Esophagus squamous epithelium (tissue), 5 donors: ENCODE data around the gene TBX3. TPM values are rescaled to one million over a fixed set of nuclear protein-coding genes. Genes with fewer than 3 reads are reported as not detected.

Source experiments
- DNase-seq: peaks from one replicate; lab custom pipeline; 2025; lab: John Stamatoyannopoulos, UW
- H3K27ac ChIP-seq, 4 donors: fragments of 200-600 bp; sonication (generic); one replicate each; pipeline ENCODE4 v1.5.1; 2016 to 2019; ENCODE audit warnings: mild to moderate bottlenecking in 1 of 4
- H3K27me3 ChIP-seq, 4 donors: fragments of 200-600 bp; sonication (generic); 1 replicate in 3 of 4; 2 replicates in 1 of 4; pipeline versions ENCODE4 v1.5.1 to v1.6.0; 2017 to 2021; ENCODE audit warnings: antibody characterized with exemption in 1 of 4
- H3K36me3 ChIP-seq, 3 donors: fragments of 200-600 bp; sonication (generic); one replicate each; pipeline ENCODE4 v1.5.1; 2016 to 2019
- H3K4me1 ChIP-seq, 3 donors: fragments of 200-600 bp; sonication (generic); one replicate each; pipeline ENCODE4 v1.5.1; 2017 to 2019
- H3K4me3 ChIP-seq, 4 donors: fragments of 200-600 bp; sonication (generic); 1 replicate in 3 of 4; 2 replicates in 1 of 4; pipeline ENCODE4 v1.5.1; 2016 to 2019; ENCODE audit warnings: mild to moderate bottlenecking in 2 of 4, moderate library complexity in 1 of 4
- H3K9me3 ChIP-seq, 3 donors: fragments of 200-600 bp; sonication (generic); one replicate each; pipeline ENCODE4 v1.5.1; 2016 to 2019
- CTCF ChIP-seq, 6 experiments: fragments of 450-650 bp in 4 of 6; fragments of 200-600 bp in 2 of 6; sonication (generic) in 2 of 6; IDR thresholded peaks; one replicate each; pipeline ENCODE4 v1.5.1; 2016 to 2019; ENCODE audit warnings: antibody characterized with exemption in 6 of 6, mild to moderate bottlenecking in 4 of 6, moderate library complexity in 4 of 6
- POLR2A ChIP-seq, 4 donors: fragments of 450-650 bp; IDR thresholded peaks; one replicate each; pipeline ENCODE4 v1.6.1; 2017; ENCODE audit warnings: antibody characterized with exemption in 4 of 4, mild to moderate bottlenecking in 4 of 4, moderate library complexity in 3 of 4
- WGBS, 2 donors: methylation state at CpG; one replicate each; pipeline ENCODE4 v1.1.5; 2018; 5-methylcytosine and 5-hydroxymethylcytosine counted together
- intact Hi-C: fragments of 100-400 bp; cut with DNase I; formaldehyde crosslinking; loops from one replicate; pipeline ENCODE4 v1.15.0; 2022
- total RNA-seq, 4 donors: library from RNA; depleted of rRNA; stranded (reverse); fragments of >200 nt; gene quantifications; one replicate each; pipeline ENCODE4 v1.1.0, GENCODE V29; 2016
- donor health status: DM: yes; HTN: yes; CAD: no.

The TBX3 gene
- total RNA-seq, 4 donors from 2014 or later = 2.0 to 2.5 (median 2.4) TPM

DNA sequence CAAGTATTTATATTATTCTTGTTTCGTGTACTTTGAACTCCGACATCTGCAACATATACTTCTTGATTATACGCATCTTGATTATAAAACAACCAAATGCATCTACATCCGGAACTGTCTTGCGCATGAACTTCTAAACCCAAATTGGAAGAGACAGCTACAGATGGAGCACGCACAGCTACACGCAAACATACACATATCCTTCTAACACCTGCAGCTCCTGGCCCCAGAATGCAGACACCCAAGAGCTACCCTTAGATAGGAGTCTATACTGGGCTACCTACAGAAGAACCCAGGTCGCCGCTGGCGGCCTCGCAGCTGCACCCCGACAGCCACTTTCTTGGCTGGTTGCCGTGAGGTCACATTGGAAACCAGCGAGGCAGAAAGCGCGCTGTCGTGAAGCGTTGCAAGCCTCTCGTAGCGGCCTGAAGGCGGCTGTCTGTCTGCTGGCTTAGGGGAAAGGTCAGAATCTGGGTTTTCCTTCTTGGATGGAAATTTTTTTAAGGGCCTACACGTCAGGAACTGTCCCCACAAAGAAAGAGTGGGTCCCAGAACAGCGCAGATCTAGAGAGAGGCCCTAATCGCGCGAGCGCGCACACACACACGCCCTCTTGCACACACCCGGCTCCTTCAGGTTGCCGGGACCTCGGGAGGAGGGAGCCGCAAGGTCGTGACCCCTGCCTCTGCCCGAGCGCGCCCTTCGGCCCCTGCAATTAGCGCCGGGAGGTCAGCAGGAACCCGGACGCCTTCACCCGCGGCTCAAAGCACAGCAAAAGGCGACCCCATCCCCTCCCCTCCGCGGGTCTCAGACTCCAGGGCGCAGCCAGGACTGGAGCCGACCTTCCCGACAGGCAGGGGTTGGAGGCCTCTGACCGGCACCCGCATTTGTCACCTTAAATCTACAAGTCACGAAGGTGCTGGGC is 17.0 kb downstream of the TBX3 start:
- WGBS, 2 donors = 35 to 69% methylated on average over 17 to 26 of the region's 53 CpGs
- H3K36me3 ChIP-seq = peaks cover 0 to 6% (median 0%) of the 10 kb centered on the region in 3 donors
- H3K27ac ChIP-seq = no peak overlapping the region
- peaks cover 5 to 52% (median 10%) of the 10 kb centered on the region in 3 donors for H3K4me1 ChIP-seq
- H3K9me3 ChIP-seq = no peaks in the 10 kb centered on the region
- H3K27me3 ChIP-seq = peaks cover 5 to 87% (median 26%) of the 10 kb centered on the region in 4 donors
- DNase-seq = no peak
- intact Hi-C loops = loop anchor here (5.0 to 10.0 kb wide), 3 partner anchors 968 to 1100 kb away; no protein-coding TSS in a partner anchor
- no peak overlapping the region for H3K4me3 ChIP-seq
- no peak for TF ChIP-seq CTCF (IDR thresholded peaks at IDR 0.05)
- no peak for TF ChIP-seq POLR2A (IDR thresholded peaks at IDR 0.05)

DNA sequence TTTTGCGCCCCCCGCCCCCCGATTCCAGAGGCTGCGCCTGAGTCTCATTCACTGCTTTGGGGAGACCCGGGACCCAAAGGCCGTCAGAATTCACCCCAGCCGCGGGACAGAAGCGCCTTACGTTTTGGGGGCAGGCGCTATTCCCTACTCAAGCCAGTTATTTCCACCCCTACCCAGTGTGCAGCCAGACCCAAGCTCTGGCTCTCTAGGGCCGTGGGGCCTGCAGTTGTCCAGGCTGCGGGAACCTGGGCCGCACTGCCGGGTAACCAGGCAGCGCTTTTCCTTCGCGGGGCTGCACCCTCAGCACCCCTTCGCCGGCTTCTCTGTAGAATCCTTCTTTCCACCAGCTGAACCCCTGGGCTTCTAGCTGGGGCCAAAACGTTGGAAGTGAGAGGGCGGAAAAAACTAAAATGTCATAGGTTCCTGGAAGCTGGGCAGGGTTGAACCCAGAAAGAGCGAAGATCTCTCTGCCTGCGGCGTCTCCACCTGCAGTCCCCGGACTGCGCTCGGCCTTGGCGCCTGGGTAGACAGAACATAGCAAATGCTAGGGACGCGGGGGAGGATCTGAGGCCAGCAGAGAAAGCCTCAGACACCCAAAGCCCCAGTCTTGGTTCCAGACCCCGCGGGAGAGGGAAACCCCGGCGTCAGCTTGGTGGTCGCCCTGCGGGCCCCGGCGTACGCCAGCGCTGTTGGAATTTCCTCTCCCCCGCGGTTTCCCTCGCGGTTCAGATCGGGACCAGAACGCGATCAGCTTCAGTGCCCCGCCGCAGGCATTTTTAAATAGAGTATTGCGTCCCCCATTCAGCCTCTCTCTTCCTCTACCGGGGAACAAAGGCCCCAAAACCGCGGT is 18.3 kb downstream of the TBX3 start:
- no peak overlapping the region for H3K4me3 ChIP-seq
- H3K9me3 ChIP-seq = no peaks in the 10 kb centered on the region
- H3K36me3 ChIP-seq = no peaks in the 10 kb centered on the region
- intact Hi-C loops = loop anchor here (5.0 to 10.0 kb wide), 3 partner anchors 969 to 1102 kb away; no protein-coding TSS in a partner anchor
- H3K27ac ChIP-seq = no peak overlapping the region
- 3 to 25% methylated on average over 14 to 15 of the region's 54 CpGs for WGBS, 2 donors
- TF ChIP-seq CTCF (IDR thresholded peaks at IDR 0.05) = no peak
- TF ChIP-seq POLR2A (IDR thresholded peaks at IDR 0.05) = no peak
- peaks cover 5 to 80% (median 26%) of the 10 kb centered on the region in 4 donors for H3K27me3 ChIP-seq
- DNase-seq = no peak
- peaks cover 5 to 49% (median 10%) of the 10 kb centered on the region in 3 donors for H3K4me1 ChIP-seq

DNA sequence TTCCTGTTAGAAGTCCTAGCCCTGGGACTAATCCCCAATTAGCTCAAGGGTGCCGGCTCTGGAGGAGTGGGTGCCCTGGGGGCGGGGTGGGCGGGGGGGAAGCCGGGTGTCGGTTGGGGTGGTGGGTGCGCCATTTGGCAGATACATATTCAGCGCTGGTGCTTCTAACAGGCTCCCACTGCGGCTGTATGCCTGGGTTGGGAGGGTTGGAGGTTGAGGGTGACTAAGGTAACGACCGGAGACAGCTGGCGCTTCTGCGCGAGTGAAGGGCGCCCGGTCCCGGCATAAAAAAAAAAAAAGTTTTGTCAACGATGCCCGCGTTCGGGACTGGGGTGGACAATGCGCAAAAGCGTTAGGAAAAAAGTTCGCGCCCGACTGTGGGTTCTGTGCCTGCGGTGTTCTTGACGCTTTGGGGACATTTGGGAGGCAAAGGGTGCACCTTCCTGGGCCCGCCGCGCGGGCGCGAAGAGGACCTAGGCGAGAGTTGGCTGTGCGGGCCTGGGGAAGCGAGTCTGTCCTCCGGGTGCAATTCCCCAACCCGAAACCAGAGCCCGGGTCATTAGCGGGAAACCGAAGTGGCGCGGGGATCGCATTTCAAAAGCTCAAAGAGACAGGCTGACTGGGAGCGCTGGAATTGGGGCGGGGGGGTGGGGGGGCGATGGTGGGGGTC is 19.2 kb downstream of the TBX3 start:
- H3K27ac ChIP-seq = no peak overlapping the region
- H3K4me3 ChIP-seq = no peak overlapping the region

More for the DNA sequence above, 19.2 kb downstream of the TBX3 start:
- TF ChIP-seq CTCF (IDR thresholded peaks at IDR 0.05) (no peak), POLR2A (IDR thresholded peaks at IDR 0.05) (no peak)
- no peaks in the 10 kb centered on the region for H3K9me3 ChIP-seq
- intact Hi-C loops = loop anchor here (5.0 to 10.0 kb wide), 4 partner anchors 970 to 1253 kb away; no protein-coding TSS in a partner anchor
- 6 to 15% methylated on average over 18 to 23 of the region's 47 CpGs for WGBS, 2 donors
- H3K27me3 ChIP-seq = peaks cover 5 to 77% (median 26%) of the 10 kb centered on the region in 4 donors
- no peaks in the 10 kb centered on the region for H3K36me3 ChIP-seq
- peaks cover 5 to 49% (median 10%) of the 10 kb centered on the region in 3 donors for H3K4me1 ChIP-seq
- DNase-seq = no peak
